ENCODE data around the gene NPIPB2. TPM values are rescaled to one million over a fixed set of nuclear protein-coding genes. Genes with fewer than 3 reads are reported as not detected.
"Not testable (repeated sequence)": the region's sequence is repeated elsewhere in the genome, so short reads cannot be mapped to it uniquely, and the experiment has no call there.

Gene NPIPB2
- total RNA-seq, 1 experiment from 2014 or later: not detected

DNA sequence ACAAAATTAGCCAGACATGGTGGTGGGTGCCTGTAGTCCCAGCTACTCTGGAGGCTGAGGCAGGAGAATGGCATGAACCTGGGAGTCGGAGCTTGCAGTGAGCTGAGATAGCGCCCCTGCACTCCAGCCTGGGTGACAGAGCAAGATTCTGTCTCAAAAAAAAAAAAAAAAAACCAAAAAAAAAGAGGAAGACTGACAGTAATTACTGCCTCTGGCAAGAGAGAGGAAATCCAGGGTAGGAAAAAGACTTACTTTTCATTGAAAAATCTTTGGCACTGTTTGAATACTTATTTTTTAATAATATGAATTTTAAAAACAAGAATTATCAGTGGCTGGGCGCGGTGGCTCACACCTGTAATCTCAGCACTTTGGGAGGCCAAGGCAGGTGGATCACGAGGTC lies 20.6 kb upstream of the NPIPB2 start:
- not testable (repeated sequence) for DNase-seq (ENCODE audit: low read depth)

DNA sequence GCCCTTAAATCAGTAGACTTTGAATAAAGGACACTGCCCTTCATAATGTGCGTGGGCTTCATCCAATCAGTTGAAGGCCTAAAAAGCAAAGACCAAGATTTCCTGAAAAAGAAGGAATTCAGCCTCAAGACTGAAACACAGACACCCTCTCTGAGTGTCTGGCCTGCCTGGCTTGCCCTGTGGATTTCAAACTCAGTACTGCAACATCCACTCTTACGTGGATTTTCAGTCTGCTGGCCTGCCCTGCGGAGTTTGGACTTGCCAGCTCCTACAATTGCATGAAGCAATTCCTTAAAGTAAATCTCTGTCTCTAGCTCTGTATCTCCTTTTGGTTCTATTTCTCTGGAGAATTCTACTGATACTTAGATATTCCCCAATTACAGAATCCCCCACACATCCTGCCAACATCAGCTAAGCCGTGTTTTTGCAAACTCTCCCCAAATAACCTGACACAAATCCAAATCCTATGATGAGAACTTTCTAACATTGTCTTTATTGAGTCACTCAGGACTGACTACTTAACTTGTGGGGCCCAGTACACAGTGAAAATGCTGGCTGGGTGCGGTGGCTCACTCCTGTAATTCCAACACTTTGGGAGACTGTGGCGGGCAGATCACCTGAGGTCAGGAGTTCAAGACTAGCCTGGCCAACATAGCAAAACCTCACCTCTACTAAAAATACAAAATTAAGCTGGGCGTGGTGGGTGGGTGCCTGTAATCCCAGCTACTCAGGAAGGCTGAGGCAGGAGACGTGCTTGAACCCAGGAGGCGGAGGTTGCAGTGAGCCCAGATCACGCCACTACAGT lies 15.9 kb upstream of the NPIPB2 start:
- DNase-seq (ENCODE audit: low read depth): no peak

DNA sequence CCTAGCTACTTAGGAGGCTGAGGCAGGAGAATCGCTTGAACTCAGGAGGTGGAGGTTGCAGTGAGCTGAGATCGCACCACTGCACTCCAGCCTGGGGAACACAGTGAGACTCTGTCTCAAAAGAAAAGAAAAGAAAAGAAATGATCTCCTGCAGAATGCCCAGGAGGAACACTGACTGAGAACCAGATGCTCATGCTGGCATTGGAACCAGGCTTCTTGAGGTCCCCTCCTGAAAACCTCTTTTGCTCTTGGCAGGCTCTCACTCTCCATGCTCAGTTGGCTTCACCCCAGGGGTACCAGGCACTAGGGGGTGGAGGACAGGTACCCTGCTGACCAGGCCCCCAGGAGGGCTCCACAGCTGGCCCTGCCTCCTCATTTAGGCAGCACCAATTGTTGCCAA lies 14.7 kb upstream of the NPIPB2 start:
- DNase-seq (ENCODE audit: low read depth): no peak

DNA sequence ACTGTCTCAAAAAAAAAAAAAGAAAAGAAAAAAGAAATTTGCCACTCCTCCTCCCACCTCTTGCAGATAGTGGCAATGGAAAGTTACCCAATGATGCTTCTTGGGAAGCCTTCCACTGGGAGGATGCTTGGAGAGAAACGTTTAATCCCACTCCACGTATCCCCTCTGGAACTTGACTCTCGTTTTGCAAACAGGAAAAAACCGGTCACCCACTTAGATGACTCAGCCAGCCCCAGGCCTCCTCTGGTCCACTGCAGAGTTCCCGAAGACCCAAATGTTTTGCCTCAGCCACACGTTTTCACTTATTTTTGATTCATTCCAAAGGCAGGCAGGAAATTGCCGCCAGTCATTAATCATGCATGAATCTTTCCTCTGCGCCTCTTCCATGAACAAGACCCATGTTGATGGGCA lies 13.9 kb upstream of the NPIPB2 start:
- DNase-seq (ENCODE audit: low read depth): peak; percentile 87

DNA sequence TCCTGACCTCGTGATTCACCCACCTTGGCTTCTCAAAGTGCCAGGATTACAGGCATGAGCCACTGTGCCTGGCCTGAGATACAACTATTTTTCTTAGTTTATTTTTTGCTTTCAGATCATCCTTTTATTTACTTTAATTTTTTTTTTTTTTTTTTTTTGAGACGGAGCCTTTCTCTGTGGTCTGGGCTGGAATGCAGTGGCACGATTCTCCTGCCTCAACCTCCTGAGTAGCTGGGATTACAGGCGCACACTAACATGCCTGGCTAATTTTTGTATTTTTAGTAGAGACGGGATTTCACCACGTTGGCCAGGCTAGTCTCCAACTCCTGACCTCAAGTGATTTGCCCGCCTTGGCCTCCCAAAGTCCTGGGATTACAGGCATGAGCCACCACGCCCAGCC lies 11.7 kb upstream of the NPIPB2 start:
- DNase-seq (ENCODE audit: low read depth): not testable (repeated sequence)

DNA sequence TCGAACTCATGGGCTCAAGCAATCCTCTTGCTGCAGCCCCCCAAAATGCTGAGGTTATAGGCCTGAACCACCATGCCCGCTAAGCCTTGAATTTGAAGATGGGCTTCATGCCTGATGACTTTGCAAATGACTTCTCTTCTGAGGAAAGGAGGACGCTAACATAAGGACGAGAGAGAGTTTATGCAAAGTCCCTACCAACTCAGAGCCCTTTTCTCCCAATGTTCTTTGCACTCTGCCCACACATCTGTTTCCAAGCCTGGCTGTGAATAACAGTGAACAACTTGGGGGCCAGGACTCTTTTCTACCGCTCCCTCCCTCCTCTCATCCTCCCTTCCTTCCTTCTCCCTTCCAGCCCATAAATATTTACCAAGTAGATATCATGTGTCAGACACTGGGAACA lies 8.5 kb upstream of the NPIPB2 start:
- DNase-seq (ENCODE audit: low read depth): no peak

DNA sequence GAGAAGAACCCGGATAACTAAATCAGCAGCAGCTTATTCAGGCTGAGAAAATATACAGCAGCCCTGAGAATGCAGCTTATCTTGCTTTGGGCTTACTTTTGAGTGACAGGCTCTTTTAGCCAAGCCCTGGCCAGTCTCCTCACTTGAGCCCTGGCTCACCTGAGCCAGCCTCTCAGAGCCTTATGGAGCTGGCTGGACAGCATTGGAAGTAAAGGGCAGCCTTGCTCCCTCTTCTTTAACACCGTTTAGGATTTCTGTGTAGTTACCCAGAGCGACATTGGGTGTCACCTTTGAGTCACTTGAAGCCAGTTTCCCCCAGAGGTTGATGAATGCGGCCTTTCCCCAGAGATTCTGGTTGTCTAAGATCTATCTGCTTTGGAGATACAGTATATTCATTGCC lies 7.7 kb upstream of the NPIPB2 start:
- DNase-seq (ENCODE audit: low read depth): peak; percentile 41

DNA sequence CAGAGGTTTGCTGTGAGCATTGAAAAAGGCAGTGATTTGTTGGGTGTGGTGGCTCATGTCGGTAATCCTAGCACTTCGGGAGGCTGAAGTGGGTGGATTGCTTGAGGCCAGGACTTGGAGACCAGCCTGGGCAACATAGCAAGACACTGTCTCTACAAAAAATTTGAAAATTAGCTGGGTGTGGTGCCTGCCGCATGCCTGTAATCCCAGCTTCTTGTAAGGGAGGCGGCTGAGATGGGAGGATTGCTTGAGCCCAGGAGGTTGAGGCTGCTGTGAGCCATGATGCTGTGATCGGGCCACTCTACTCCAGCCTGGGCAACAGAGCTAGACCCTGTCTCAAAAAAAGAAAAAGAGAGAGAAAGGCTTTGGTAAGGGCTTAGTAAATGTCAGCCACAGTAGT lies 7.0 kb upstream of the NPIPB2 start:
- DNase-seq (ENCODE audit: low read depth): no peak

DNA sequence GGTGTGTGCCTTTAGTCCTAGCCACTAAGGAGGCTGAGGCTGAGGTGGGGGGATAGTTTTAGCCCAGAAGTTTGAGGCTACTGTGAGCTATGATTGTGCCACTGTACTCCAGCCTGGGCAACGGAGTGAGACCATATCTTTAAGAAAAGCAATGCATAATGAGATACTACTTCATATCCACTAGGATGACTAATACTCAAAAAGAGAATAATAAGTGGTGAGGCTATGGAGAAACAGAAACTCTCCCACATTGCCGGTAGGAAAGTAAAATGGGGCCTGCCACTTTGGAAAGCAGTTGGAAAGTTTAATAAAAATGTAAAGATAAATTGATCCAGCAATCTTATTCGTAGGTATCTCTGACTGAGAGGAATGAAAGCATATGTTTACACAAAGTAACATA lies 4.6 kb upstream of the NPIPB2 start:
- peak; percentile 6 for DNase-seq (ENCODE audit: low read depth)

DNA sequence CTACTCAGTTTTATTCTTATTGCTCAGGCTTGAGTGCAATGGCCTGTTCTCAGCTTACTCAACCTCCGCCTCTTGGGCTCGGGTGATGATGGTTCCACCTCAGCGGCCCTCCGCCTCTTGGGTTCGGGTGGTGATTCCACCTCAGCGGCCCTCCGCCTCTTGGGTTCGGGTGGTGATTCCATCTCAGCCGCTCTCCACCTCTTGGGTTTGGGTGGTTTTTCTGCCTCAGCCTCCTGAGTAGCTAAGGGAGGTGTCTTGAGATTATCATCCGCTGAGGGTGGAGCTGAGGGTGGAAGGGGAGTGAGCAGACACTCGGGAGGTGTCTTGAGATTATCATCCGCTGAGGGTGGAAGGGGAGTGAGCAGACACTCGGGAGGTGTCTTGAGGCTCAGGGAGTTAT lies 14.5 kb downstream of the NPIPB2 start:
- not testable (repeated sequence) for DNase-seq (ENCODE audit: low read depth)

DNA sequence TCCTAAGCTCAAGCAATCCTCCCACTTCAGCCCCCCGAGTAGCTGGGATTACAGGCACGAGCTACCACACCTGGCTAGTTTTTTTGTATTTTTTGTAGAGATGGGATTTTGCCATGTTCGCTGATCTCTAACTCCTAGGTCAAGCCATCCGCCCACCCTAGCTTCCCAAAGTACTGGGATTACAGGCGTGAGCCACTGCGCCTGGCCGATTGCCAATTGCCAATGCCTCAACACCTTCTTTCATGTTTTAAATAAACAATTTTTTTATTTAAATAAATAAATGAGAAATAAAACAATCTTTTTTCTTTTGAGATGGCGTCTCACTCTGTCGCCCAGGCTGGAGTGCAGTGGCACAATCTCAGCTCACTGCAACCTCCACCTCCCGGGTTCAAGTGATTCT lies 17.8 kb downstream of the NPIPB2 start:
- DNase-seq (ENCODE audit: low read depth): not testable (repeated sequence)

DNA sequence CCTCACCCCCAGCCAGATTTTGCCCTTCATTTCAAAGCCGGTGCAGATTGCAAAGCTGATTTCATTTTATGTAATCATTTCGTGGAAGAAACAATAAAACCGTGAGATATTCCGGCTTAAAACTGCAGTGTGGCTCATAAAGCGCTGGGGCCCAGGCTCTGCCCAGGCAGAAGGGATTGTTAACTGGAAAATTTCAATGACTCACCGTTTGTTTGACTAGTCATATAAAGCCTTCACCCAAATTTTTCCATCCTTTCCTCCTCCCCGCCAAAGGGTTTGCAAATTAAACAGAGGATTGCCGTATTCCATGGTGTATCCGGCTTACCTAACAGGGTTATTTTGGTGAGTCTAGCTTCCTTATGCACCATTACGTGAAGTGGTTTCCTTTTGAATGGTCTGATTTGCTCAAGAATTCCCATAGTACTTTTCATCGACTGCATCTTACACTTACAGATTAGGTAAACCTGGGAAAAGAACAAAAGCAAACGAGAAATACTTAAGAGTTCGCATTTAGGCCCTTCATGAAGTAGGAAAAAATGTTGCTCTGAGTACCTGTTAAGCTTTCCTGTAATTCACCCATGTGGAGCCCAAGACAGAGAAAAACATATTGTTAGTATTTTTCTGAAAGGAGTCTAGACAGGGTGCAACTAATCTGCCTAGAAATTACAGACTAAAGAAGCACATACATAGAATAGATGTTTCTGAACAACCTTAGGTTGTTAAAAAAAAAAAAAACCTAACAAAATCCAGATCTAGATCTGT lies 25.1 kb downstream of the NPIPB2 start:
- peak; percentile 69 for DNase-seq (ENCODE audit: low read depth)

DNA sequence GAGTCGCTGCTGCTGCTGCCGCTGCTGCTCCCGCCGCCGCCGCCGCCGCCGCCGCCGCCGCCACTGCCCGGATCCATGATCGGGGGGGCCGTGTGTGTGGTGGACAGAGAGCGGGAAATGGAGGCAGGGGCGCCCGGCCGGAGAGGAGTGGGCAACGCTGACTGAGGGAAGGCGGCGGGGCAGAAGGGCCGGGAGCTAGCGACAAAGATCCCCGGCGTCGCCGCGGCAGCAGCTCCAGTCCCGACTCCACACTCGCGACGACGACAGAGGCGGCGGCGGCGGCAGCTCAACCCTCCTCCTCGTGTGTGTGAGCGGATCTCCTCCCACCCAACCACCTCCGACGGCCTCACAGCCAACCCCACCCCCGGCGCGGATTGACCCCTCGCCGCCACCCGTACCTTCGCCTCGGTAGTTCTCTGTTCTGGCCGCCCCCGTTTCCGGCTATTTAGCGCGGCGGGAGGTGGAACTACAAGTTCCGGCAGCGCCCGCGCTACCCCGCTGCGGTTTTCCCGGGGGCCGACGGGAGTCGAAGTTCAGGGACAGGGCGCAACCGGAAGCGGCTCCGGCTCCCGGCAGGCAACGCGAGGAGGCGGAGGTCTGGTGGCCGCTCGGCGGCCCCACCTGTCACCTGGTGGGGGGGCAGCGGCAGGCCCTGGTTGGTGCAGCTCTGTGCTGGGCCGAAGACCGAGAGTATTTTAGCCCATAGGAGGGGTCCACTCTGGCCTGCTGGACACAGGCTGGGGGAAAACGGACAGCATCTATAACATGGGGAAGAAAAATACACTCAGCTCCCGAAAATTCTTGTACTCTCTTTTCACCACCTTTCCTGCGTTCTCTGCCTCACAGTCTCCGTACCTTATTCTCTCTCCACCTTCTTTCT lies 26.0 kb downstream of the NPIPB2 start, which contains the start of gene GSPT1:
Gene GSPT1, minus strand, starts transcription at position 313 of the 880 bp plus-strand sequence. Its CDS starts 236 bp downstream, at position 77.
- DNase-seq (ENCODE audit: low read depth): peak; percentile 98

DNA sequence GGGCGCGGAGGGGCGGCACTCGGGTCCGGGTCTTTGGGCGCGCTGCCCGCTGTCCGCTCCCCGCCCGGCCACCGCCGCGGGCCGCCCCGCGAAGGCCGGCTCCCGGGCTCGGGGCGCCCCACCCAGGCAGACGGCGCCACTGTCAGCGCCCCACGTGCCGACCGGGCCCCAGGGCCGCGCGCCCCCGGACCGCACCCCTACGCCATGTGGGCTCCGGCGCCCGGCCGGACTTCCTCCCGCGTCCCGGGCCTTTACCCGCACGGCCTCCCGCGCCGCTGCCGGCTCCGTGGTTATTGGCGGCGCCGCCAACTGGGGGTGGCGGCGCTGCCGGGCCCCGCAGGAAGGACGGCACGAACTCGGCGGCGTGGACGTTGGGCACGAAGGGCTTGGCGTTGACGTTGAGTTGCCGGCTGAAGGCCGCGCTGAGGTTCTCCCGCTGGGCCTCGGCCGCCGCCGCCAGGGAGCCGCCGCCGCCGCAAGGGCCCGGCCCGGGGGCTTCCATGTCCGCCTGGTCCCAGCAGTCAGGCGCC lies 26.7 kb downstream of the NPIPB2 start:
- DNase-seq (ENCODE audit: low read depth): peak; percentile 27

DNA sequence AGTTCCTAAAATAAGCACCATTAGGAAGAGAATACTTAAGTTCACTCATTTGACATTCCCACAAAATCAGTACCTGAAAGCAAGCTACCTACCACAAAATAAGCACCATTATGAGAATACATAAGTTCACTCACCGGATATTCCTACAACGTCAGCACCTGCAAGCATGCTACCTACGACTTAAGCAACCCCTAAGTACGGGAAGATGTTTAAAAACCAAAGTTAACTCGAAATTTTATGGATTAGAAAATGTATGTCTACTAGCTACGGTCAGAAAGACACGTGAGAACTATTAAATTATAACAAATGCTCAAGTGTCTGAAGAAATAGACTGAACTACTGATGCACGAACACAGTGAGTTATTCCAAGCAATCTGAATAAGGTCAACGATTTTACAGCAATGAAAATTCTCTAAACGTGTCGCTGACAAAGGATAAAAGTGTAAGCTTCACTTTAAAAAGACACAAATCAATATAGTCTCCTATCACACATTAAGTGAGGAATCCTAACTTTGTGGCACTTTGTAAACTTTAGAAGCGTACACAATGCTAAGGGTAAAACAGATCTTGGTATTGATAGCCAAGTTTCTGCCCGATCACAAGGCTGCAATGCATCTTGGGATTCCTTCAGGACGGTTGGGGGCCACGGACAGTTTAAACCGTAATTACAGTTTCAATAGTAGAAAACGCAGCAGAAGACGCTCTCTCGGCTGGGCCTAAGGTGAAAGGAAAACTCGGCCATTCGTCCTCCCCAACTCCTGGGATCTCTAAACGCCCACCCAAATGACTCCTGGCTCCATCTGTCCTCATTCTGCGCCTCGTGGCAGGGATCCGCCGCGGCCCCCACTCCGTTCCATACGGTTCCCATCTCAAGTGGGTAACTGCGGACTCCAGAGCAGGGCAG lies 27.4 kb downstream of the NPIPB2 start:
- DNase-seq (ENCODE audit: low read depth): peak; percentile 11

DNA sequence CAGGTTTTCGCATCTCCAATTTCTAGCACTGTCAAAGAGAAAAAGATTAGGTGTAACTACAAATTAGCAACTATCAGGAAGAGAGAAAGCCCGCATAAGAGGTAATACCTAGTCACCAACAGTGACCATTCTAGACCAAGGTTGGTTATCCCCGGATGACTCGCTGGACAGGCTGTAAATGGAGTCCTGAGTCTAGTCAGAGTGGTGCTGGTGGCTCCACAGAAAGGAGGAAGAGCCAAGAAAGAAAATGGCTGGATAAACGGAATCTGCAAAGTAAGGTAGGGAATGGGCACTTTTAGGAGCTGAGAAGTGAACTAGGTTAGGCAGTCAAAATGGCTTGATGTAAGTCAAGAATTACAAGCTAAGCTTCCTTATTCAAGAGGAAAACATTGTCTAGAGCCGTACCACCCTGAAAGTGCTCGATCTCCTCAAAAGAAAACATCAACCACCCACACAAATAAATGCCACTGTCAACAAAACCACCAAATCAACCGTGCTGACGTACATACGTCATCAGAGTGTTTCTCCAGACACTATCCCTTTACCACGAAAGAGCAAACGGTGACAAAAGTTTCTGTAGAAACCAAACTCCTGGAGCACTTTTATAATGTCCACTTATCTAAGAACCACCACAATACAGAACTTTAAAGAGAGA lies 28.3 kb downstream of the NPIPB2 start:
- peak; percentile 46 for DNase-seq (ENCODE audit: low read depth)

DNA sequence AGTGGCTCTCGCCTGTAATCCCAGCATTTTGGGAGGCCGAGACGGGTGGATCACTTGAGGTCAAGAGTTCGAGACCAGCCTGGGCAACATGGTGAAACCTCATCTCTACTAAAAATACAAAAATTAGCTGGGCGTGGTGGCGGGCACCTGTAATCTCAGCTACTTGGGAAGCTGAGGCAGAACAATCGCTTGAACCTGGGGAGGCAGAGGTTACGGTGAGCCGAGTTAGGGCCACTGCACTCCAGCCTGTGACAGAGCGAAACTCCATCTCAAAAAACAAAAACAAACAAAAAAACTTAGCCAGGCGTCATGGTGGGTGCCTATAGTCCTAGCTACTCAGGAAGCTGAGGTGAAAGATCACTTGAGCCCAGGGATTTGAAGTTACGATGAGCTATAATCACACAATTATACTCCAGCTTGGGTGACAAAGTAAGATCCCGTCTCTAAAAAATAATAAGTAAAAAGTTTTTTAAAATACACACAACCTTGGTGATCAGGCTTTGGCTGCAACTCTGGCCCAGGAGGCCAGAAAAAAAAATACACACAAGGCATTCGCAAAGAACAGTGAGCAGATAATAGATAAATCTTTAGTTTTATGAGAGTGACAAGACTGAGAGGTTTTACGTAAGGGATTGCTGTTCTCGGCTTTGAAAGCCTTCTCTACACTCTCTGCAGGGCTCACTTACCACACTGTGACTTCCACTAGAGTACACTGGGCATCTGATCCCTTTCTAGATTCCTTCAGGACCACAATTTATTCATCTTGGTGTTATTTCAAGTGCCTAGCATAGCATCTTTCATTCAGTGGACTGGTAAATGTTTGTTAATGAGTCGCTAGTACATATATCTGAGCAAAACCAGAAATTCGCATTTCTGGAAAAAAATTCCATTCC lies 31.9 kb downstream of the NPIPB2 start:
- no peak for DNase-seq (ENCODE audit: low read depth)

DNA sequence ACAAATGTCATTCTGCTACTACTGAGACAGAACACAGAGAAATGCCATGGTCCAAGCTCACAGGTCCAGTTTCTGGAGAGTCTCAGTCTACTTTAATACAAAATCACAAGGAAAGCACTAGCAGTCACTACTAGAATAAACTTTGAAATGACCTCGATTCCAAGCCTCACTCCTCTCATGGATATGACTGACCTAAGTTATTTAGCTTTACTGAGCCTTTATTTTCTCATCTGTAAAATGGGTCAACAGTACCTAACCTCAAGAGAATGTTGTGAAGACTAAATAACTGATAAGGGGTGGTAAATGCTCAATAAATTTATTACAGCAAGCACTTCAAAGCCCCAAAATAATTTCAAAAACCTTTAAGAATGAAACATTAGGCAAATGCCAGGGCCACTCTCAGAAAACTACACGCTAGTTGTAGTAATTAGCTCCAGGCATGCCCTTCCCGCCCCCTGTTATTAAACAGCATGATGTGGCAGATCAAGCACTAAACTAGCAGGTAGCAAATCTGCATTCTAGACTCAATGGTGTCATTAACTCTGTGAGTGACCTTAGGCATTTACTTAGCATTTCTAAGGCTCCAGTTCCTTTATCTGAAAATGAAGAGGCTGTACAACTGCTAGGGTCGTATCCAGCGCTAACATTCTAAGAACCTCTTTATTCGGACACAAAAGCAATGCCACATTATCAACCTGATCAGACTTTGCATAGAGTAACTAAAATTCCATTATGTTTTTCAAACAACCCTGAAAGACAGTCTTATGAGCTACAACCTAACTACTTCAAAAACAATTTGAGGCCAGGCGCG lies 34.5 kb downstream of the NPIPB2 start:
- no peak for DNase-seq (ENCODE audit: low read depth)
